NT2/D1 (cell line): ENCODE measurements around the gene MRPS34.

Experiments
- SUZ12 ChIP-seq: IDR thresholded peaks from 2 replicates; pipeline ENCODE4 v1.6.1; 2011; ENCODE audit not compliant: insufficient read length, insufficient read depth; ENCODE audit errors: extremely low read depth
- YY1 ChIP-seq: IDR thresholded peaks from 2 replicates; pipeline ENCODE4 v1.6.1; 2011; ENCODE audit not compliant: insufficient read length, insufficient read depth

GRCh38 chr16:1729445-1729844 is 43.5 kb downstream of the MRPS34 start:
- TF ChIP-seq YY1, result no peak
- no peak for TF ChIP-seq SUZ12
